Kidney epithelial cell (primary cell): ENCODE results near the gene CEL. TPM values are rescaled to one million over a fixed set of nuclear protein-coding genes. Genes with fewer than 3 reads are reported as not detected.

Experiments used
- DNase-seq: peaks from one replicate; pipeline ENCODE4 v3.0.0-alpha.2; 2010; ENCODE audit warnings: low read depth
- H3K27me3 ChIP-seq: 2 replicates; pipeline ENCODE4 v1.6.0; 2011; ENCODE audit warnings: low read length; ENCODE audit not compliant: control insufficient read depth, insufficient read depth
- H3K36me3 ChIP-seq: 2 replicates; pipeline ENCODE4 v1.5.1; 2011; ENCODE audit warnings: low read length; ENCODE audit not compliant: control insufficient read depth, insufficient read depth
- H3K4me3 ChIP-seq: 2 replicates; pipeline ENCODE4 v1.5.1; 2011; ENCODE audit warnings: low read depth, mild to moderate bottlenecking, control low read depth, low read length
- CTCF ChIP-seq: IDR thresholded peaks from 2 replicates; pipeline ENCODE4 v1.5.1; 2011; ENCODE audit warnings: mild to moderate bottlenecking, moderate library complexity, low read length, control low read depth, inconsistent platforms; ENCODE audit not compliant: insufficient read depth, poor library complexity, severe bottlenecking
- total RNA-seq: library from RNA; depleted of rRNA; stranded (reverse); fragments of >200 nt; gene quantifications from 2 replicates; pipeline ENCODE4 v1.2.3, GENCODE V29; 2015

The CEL gene
- total RNA-seq, 1 donor from 2014 or later, result 1.2 TPM

- H3K36me3 ChIP-seq, result no peaks in the 10 kb centered on the region
- no peak for DNase-seq
- no peak for TF ChIP-seq CTCF
- H3K27me3 ChIP-seq, result no peaks in the 10 kb centered on the region
- H3K4me3 ChIP-seq, result no peak overlapping the region
Measured at GRCh38 chr9:133063159-133063499, 1.3 kb downstream of the CEL start.

GRCh38 chr9:133063500-133064231, 1.9 kb downstream of the CEL start:
- TF ChIP-seq CTCF, result no peak
- DNase-seq, result no peak
- H3K4me3 ChIP-seq, result no peak overlapping the region
- H3K27me3 ChIP-seq, result no peaks in the 10 kb centered on the region
- no peaks in the 10 kb centered on the region for H3K36me3 ChIP-seq

- Histone ChIP-seq H3K36me3 (no peaks in the 10 kb centered on the region), H3K27me3 (no peaks in the 10 kb centered on the region), H3K4me3 (no peak overlapping the region)
- DNase-seq, result no peak
- TF ChIP-seq CTCF, result no peak
Measured at GRCh38 chr9:133064241-133065069, 2.7 kb downstream of the CEL start.

GRCh38 chr9:133065070-133065388, 3.2 kb downstream of the CEL start:
- no peak for TF ChIP-seq CTCF
- Histone ChIP-seq H3K4me3 (no peak overlapping the region), H3K36me3 (no peaks in the 10 kb centered on the region), H3K27me3 (no peaks in the 10 kb centered on the region)
- DNase-seq, result no peak

- Histone ChIP-seq H3K36me3 (no peaks in the 10 kb centered on the region), H3K4me3 (no peak overlapping the region), H3K27me3 (no peaks in the 10 kb centered on the region)
- no peak for DNase-seq
- no peak for TF ChIP-seq CTCF
Measured at GRCh38 chr9:133066181-133066983, 4.6 kb downstream of the CEL start.
